GM15510 (cell line): ENCODE data around the gene LRRC42.

Source experiments
- POLR2A ChIP-seq: IDR thresholded peaks from 3 replicates; pipeline ENCODE4 v1.6.1; 2011; ENCODE audit warnings: borderline replicate concordance; ENCODE audit not compliant: insufficient read length; ENCODE audit errors: extremely low read depth

Gene LRRC42

GRCh38 chr1:53946252-53947171, at the start of gene LRRC42:
LRRC42 (plus strand) TSS chr1:53946350; CDS start chr1:53952000, 5,650 bp downstream.
- peak; percentile 62 for TF ChIP-seq POLR2A

GRCh38 chr1:53896635-53897229, 49.4 kb upstream of the LRRC42 start:
- TF ChIP-seq POLR2A = no peak

GRCh38 chr1:53899206-53899628, 46.9 kb upstream of the LRRC42 start:
- TF ChIP-seq POLR2A = no peak

- no peak for TF ChIP-seq POLR2A
Observed at GRCh38 chr1:53899708-53900107, 46.4 kb upstream of the LRRC42 start.

- TF ChIP-seq POLR2A = no peak
Observed at GRCh38 chr1:53902235-53903138, 43.7 kb upstream of the LRRC42 start.

- TF ChIP-seq POLR2A = no peak
Observed at GRCh38 chr1:53905509-53905908, 40.6 kb upstream of the LRRC42 start.

- TF ChIP-seq POLR2A = no peak
Observed at GRCh38 chr1:53906121-53906520, 40.0 kb upstream of the LRRC42 start.

- TF ChIP-seq POLR2A = no peak
Observed at GRCh38 chr1:53909946-53910345, 36.2 kb upstream of the LRRC42 start.

GRCh38 chr1:53911442-53911841, 34.7 kb upstream of the LRRC42 start:
- no peak for TF ChIP-seq POLR2A

GRCh38 chr1:53913352-53914033, 32.7 kb upstream of the LRRC42 start:
- TF ChIP-seq POLR2A = no peak

GRCh38 chr1:53918343-53918742, 27.8 kb upstream of the LRRC42 start:
- TF ChIP-seq POLR2A = no peak

- no peak for TF ChIP-seq POLR2A
Observed at GRCh38 chr1:53919675-53920066, 26.5 kb upstream of the LRRC42 start.

- no peak for TF ChIP-seq POLR2A
Observed at GRCh38 chr1:53927376-53927881, 18.7 kb upstream of the LRRC42 start.

- TF ChIP-seq POLR2A = no peak
Observed at GRCh38 chr1:53929246-53929960, 16.7 kb upstream of the LRRC42 start.

GRCh38 chr1:53930932-53931331, 15.2 kb upstream of the LRRC42 start:
- TF ChIP-seq POLR2A = no peak
